ENCODE results near the gene NRG4.
"Not testable (repeated sequence)": the region's sequence is repeated elsewhere in the genome, so short reads cannot be mapped to it uniquely, and the experiment has no call there.

NRG4 gene

GRCh38 chr15:75989045-75989444 lies 23.2 kb downstream of the NRG4 start:
- H3K4me1 ChIP-seq = no peaks in the 10 kb centered on the region
- DNase-seq = no peak
- no peak for TF ChIP-seq CTCF (IDR thresholded peaks at IDR 0.05)
- peaks cover 0 to 8% (median 5%) of the 10 kb centered on the region in 3 donors for H3K9me3 ChIP-seq
- no peak overlapping the region for H3K4me3 ChIP-seq
- no peaks in the 10 kb centered on the region for H3K36me3 ChIP-seq
- H3K27ac ChIP-seq = no peak overlapping the region
- H3K27me3 ChIP-seq = no peaks in the 10 kb centered on the region
- intact Hi-C loops (cut with DNase I; ENCODE audit: low total_unique reads) = no loop called here

- DNase-seq = no peak
Observed at GRCh38 chr15:75985971-75986370, 26.3 kb downstream of the NRG4 start.

GRCh38 chr15:75984706-75985105 lies 27.5 kb downstream of the NRG4 start:
- H3K4me3 ChIP-seq; H3K27ac ChIP-seq; H3K27me3 ChIP-seq; H3K4me1 ChIP-seq; H3K9me3 ChIP-seq; intact Hi-C loops (cut with DNase I; ENCODE audit: low total_unique reads); H3K36me3 ChIP-seq; DNase-seq: not testable (repeated sequence)

More at GRCh38 chr15:75985971-75986370, 26.3 kb downstream of the NRG4 start:
- no peak for TF ChIP-seq CTCF (IDR thresholded peaks at IDR 0.05)
- Histone ChIP-seq H3K4me3 (no peak overlapping the region), H3K27ac (no peak overlapping the region), H3K4me1 (no peaks in the 10 kb centered on the region), H3K27me3 (no peaks in the 10 kb centered on the region), H3K36me3 (no peaks in the 10 kb centered on the region), H3K9me3 (no peaks in the 10 kb centered on the region)
- intact Hi-C loops (cut with DNase I; ENCODE audit: low total_unique reads) = no loop called here

- intact Hi-C loops (cut with DNase I; ENCODE audit: low total_unique reads) = no loop called here
- TF ChIP-seq CTCF (IDR thresholded peaks at IDR 0.05) = no peak
- H3K9me3 ChIP-seq = peaks cover 0 to 1% (median 0%) of the 10 kb centered on the region in 3 donors
- peaks cover 0 to 7% of the 10 kb centered on the region in 2 donors for H3K27me3 ChIP-seq
- H3K36me3 ChIP-seq = no peaks in the 10 kb centered on the region
- no peaks in the 10 kb centered on the region for H3K4me1 ChIP-seq
- no peak overlapping the region for H3K4me3 ChIP-seq
- no peak overlapping the region for H3K27ac ChIP-seq
- DNase-seq = no peak
Observed at GRCh38 chr15:75982468-75982867, 29.8 kb downstream of the NRG4 start.

GRCh38 chr15:75981149-75981815 lies 30.9 kb downstream of the NRG4 start:
- H3K27ac ChIP-seq = no peak overlapping the region
- H3K36me3 ChIP-seq = no peaks in the 10 kb centered on the region
- DNase-seq = no peak
- H3K27me3 ChIP-seq = peaks cover 0 to 10% of the 10 kb centered on the region in 2 donors
- peaks cover 0 to 3% (median 0%) of the 10 kb centered on the region in 3 donors for H3K9me3 ChIP-seq
- intact Hi-C loops (cut with DNase I; ENCODE audit: low total_unique reads) = no loop called here
- no peaks in the 10 kb centered on the region for H3K4me1 ChIP-seq
- H3K4me3 ChIP-seq = no peak overlapping the region
- TF ChIP-seq CTCF (IDR thresholded peaks at IDR 0.05) = no peak

- H3K36me3 ChIP-seq; H3K9me3 ChIP-seq; intact Hi-C loops (cut with DNase I; ENCODE audit: low total_unique reads); H3K27ac ChIP-seq; H3K27me3 ChIP-seq; H3K4me1 ChIP-seq; DNase-seq; H3K4me3 ChIP-seq: not testable (repeated sequence)
Observed at GRCh38 chr15:75976766-75977165, 35.5 kb downstream of the NRG4 start.

- DNase-seq = no peak
- H3K4me3 ChIP-seq = no peak overlapping the region
- H3K27me3 ChIP-seq = no peaks in the 10 kb centered on the region
- TF ChIP-seq CTCF (IDR thresholded peaks at IDR 0.05) = no peak
- H3K4me1 ChIP-seq = no peaks in the 10 kb centered on the region
- no peaks in the 10 kb centered on the region for H3K36me3 ChIP-seq
- no peaks in the 10 kb centered on the region for H3K9me3 ChIP-seq
- no peak overlapping the region for H3K27ac ChIP-seq
- intact Hi-C loops (cut with DNase I; ENCODE audit: low total_unique reads) = no loop called here
Observed at GRCh38 chr15:75966073-75966472, 46.2 kb downstream of the NRG4 start.
